GM21526 (cell line): ENCODE data around the gene GPX6.
"Not testable (repeated sequence)": the region's sequence is repeated elsewhere in the genome, so short reads cannot be mapped to it uniquely, and the experiment has no call there.

Experiments used
- ATAC-seq: cut with Tn5 transposase; IDR thresholded peaks from one replicate; pipeline ENCODE4 v1.9.1; 2021; ENCODE audit warnings: moderate library complexity; ENCODE audit not compliant: unreplicated experiment, low FRiP score

GPX6 gene

GRCh38 chr6:28515676-28516075, at the start of gene GPX6:
Gene GPX6, minus strand, starts transcription at chr6:28515793. Its CDS starts 50 bp downstream, at chr6:28515743.
- no peak for ATAC-seq

GRCh38 chr6:28563430-28564095, 48.0 kb upstream of the GPX6 start:
- no peak for ATAC-seq

- ATAC-seq: no peak
These were observed 43.0 kb upstream of the GPX6 start for GRCh38 chr6:28558629-28559028.

GRCh38 chr6:28555136-28555535, 39.5 kb upstream of the GPX6 start:
- ATAC-seq: no peak

GRCh38 chr6:28553986-28554881, 38.6 kb upstream of the GPX6 start:
- ATAC-seq: no peak

GRCh38 chr6:28553384-28553985, 37.9 kb upstream of the GPX6 start:
- no peak for ATAC-seq

GRCh38 chr6:28551891-28552666, 36.5 kb upstream of the GPX6 start:
- no peak for ATAC-seq

- not testable (repeated sequence) for ATAC-seq
These were observed 31.4 kb upstream of the GPX6 start for GRCh38 chr6:28547003-28547402.

GRCh38 chr6:28545955-28546354, 30.4 kb upstream of the GPX6 start:
- no peak for ATAC-seq

GRCh38 chr6:28543651-28544610, 28.3 kb upstream of the GPX6 start:
- ATAC-seq: no peak

GRCh38 chr6:28542440-28543296, 27.1 kb upstream of the GPX6 start:
- ATAC-seq: peak; percentile 69

GRCh38 chr6:28541996-28542395, 26.4 kb upstream of the GPX6 start:
- ATAC-seq: no peak

GRCh38 chr6:28537509-28538140, 22.0 kb upstream of the GPX6 start:
- no peak for ATAC-seq

GRCh38 chr6:28537065-28537464, 21.5 kb upstream of the GPX6 start:
- ATAC-seq: no peak

GRCh38 chr6:28534875-28535274, 19.3 kb upstream of the GPX6 start:
- no peak for ATAC-seq

GRCh38 chr6:28534306-28534705, 18.7 kb upstream of the GPX6 start:
- no peak for ATAC-seq

GRCh38 chr6:28531479-28532128, 16.0 kb upstream of the GPX6 start:
- ATAC-seq: no peak

GRCh38 chr6:28530777-28531176, 15.2 kb upstream of the GPX6 start:
- no peak for ATAC-seq
